Measurements from ENCODE around the gene RIMS4. TPM values are rescaled to one million over a fixed set of nuclear protein-coding genes. Genes with fewer than 3 reads are reported as not detected.

Gene RIMS4
- total and polyA plus RNA-seq, 5 donors: 0.38 to 2.4 (median 1.2) TPM

- H3K9me3 ChIP-seq (ENCODE audit: control insufficient read depth, low read length): no peaks in the 10 kb centered on the region
- no peak overlapping the region for H3K27ac ChIP-seq (ENCODE audit: low read length)
- DNase-seq: no peak
- peaks cover 2% of the 10 kb centered on the region for H3K27me3 ChIP-seq (ENCODE audit: control insufficient read depth, insufficient read depth)
- WGBS: 67% methylated on average over 6 of the region's 6 CpGs
- no peak for ATAC-seq
- intact Hi-C loops (cut with DNase I): no loop called here
- H3K4me1 ChIP-seq (ENCODE audit: control insufficient read depth, insufficient read depth, low read length): no peaks in the 10 kb centered on the region
- no peak overlapping the region for H3K4me3 ChIP-seq (ENCODE audit: low read length)
These were observed 31.6 kb upstream of the RIMS4 start for GRCh38 chr20:44841955-44842354.

- Histone ChIP-seq H3K4me3 (ENCODE audit: low read length) (no peak overlapping the region), H3K27me3 (ENCODE audit: control insufficient read depth, insufficient read depth) (peaks cover 2% of the 10 kb centered on the region), H3K9me3 (ENCODE audit: control insufficient read depth, low read length) (no peaks in the 10 kb centered on the region), H3K27ac (ENCODE audit: low read length) (no peak overlapping the region), H3K4me1 (ENCODE audit: control insufficient read depth, insufficient read depth, low read length) (no peaks in the 10 kb centered on the region)
- DNase-seq (no peak), ATAC-seq (no peak)
- WGBS: 85% methylated on average over 5 of the region's 5 CpGs
- intact Hi-C loops (cut with DNase I): no loop called here
These were observed 30.5 kb upstream of the RIMS4 start for GRCh38 chr20:44840826-44841225.

GRCh38 chr20:44839481-44839880 is 29.1 kb upstream of the RIMS4 start:
- Histone ChIP-seq H3K9me3 (ENCODE audit: control insufficient read depth, low read length) (no peaks in the 10 kb centered on the region), H3K27me3 (ENCODE audit: control insufficient read depth, insufficient read depth) (peaks cover 2% of the 10 kb centered on the region), H3K4me3 (ENCODE audit: low read length) (no peak overlapping the region), H3K4me1 (ENCODE audit: control insufficient read depth, insufficient read depth, low read length) (no peaks in the 10 kb centered on the region), H3K27ac (ENCODE audit: low read length) (no peak overlapping the region)
- 79% methylated on average over 5 of the region's 5 CpGs for WGBS
- intact Hi-C loops (cut with DNase I): no loop called here
- DNase-seq (no peak), ATAC-seq (no peak)

GRCh38 chr20:44838521-44838920 is 28.2 kb upstream of the RIMS4 start:
- no peak for DNase-seq
- no peak for ATAC-seq
- intact Hi-C loops (cut with DNase I): no loop called here
- Histone ChIP-seq H3K27ac (ENCODE audit: low read length) (no peak overlapping the region), H3K4me3 (ENCODE audit: low read length) (no peak overlapping the region), H3K27me3 (ENCODE audit: control insufficient read depth, insufficient read depth) (peaks cover 2% of the 10 kb centered on the region), H3K9me3 (ENCODE audit: control insufficient read depth, low read length) (no peaks in the 10 kb centered on the region), H3K4me1 (ENCODE audit: control insufficient read depth, insufficient read depth, low read length) (no peaks in the 10 kb centered on the region)
- WGBS: 93% methylated on average over 1 of the region's 1 CpG

- WGBS: 29% methylated on average over 3 of the region's 3 CpGs
- H3K4me1 ChIP-seq (ENCODE audit: control insufficient read depth, insufficient read depth, low read length): no peaks in the 10 kb centered on the region
- peaks cover 2% of the 10 kb centered on the region for H3K27me3 ChIP-seq (ENCODE audit: control insufficient read depth, insufficient read depth)
- ATAC-seq: no peak
- no peak overlapping the region for H3K27ac ChIP-seq (ENCODE audit: low read length)
- DNase-seq: no peak
- H3K9me3 ChIP-seq (ENCODE audit: control insufficient read depth, low read length): no peaks in the 10 kb centered on the region
- H3K4me3 ChIP-seq (ENCODE audit: low read length): no peak overlapping the region
- intact Hi-C loops (cut with DNase I): no loop called here
These were observed 27.6 kb upstream of the RIMS4 start for GRCh38 chr20:44837946-44838345.

GRCh38 chr20:44836601-44837120 is 26.3 kb upstream of the RIMS4 start:
- H3K4me3 ChIP-seq (ENCODE audit: low read length): no peak overlapping the region
- H3K4me1 ChIP-seq (ENCODE audit: control insufficient read depth, insufficient read depth, low read length): no peaks in the 10 kb centered on the region
- intact Hi-C loops (cut with DNase I): no loop called here
- no peaks in the 10 kb centered on the region for H3K9me3 ChIP-seq (ENCODE audit: control insufficient read depth, low read length)
- H3K27ac ChIP-seq (ENCODE audit: low read length): no peak overlapping the region
- no peak for ATAC-seq
- 87% methylated on average over 12 of the region's 12 CpGs for WGBS
- H3K27me3 ChIP-seq (ENCODE audit: control insufficient read depth, insufficient read depth): peaks cover 2% of the 10 kb centered on the region
- DNase-seq: no peak

- Histone ChIP-seq H3K27ac (ENCODE audit: low read length) (no peak overlapping the region), H3K27me3 (ENCODE audit: control insufficient read depth, insufficient read depth) (peaks cover 2% of the 10 kb centered on the region), H3K4me1 (ENCODE audit: control insufficient read depth, insufficient read depth, low read length) (no peaks in the 10 kb centered on the region), H3K4me3 (ENCODE audit: low read length) (no peak overlapping the region), H3K9me3 (ENCODE audit: control insufficient read depth, low read length) (no peaks in the 10 kb centered on the region)
- WGBS: 64% methylated on average over 7 of the region's 7 CpGs
- intact Hi-C loops (cut with DNase I): no loop called here
- no peak for DNase-seq
- ATAC-seq: no peak
These were observed 25.4 kb upstream of the RIMS4 start for GRCh38 chr20:44835661-44836221.

- ATAC-seq: no peak
- no peaks in the 10 kb centered on the region for H3K9me3 ChIP-seq (ENCODE audit: control insufficient read depth, low read length)
- DNase-seq: no peak
- intact Hi-C loops (cut with DNase I): no loop called here
- H3K27ac ChIP-seq (ENCODE audit: low read length): no peak overlapping the region
- WGBS: 13% methylated on average over 1 of the region's 1 CpG
- no peaks in the 10 kb centered on the region for H3K4me1 ChIP-seq (ENCODE audit: control insufficient read depth, insufficient read depth, low read length)
- H3K27me3 ChIP-seq (ENCODE audit: control insufficient read depth, insufficient read depth): peaks cover 2% of the 10 kb centered on the region
- no peak overlapping the region for H3K4me3 ChIP-seq (ENCODE audit: low read length)
These were observed 24.8 kb upstream of the RIMS4 start for GRCh38 chr20:44835116-44835515.

- no peak overlapping the region for H3K4me3 ChIP-seq (ENCODE audit: low read length)
- H3K9me3 ChIP-seq (ENCODE audit: control insufficient read depth, low read length): no peaks in the 10 kb centered on the region
- ATAC-seq (no peak), DNase-seq (no peak)
- H3K27ac ChIP-seq (ENCODE audit: low read length): no peak overlapping the region
- 60% methylated on average over 2 of the region's 2 CpGs for WGBS
- H3K27me3 ChIP-seq (ENCODE audit: control insufficient read depth, insufficient read depth): peaks cover 1% of the 10 kb centered on the region
- H3K4me1 ChIP-seq (ENCODE audit: control insufficient read depth, insufficient read depth, low read length): no peaks in the 10 kb centered on the region
- intact Hi-C loops (cut with DNase I): no loop called here
These were observed 24.3 kb upstream of the RIMS4 start for GRCh38 chr20:44834693-44835092.

GRCh38 chr20:44833437-44833836 is 23.1 kb upstream of the RIMS4 start:
- intact Hi-C loops (cut with DNase I): no loop called here
- Histone ChIP-seq H3K4me3 (ENCODE audit: low read length) (no peak overlapping the region), H3K9me3 (ENCODE audit: control insufficient read depth, low read length) (no peaks in the 10 kb centered on the region), H3K4me1 (ENCODE audit: control insufficient read depth, insufficient read depth, low read length) (no peaks in the 10 kb centered on the region), H3K27ac (ENCODE audit: low read length) (no peak overlapping the region), H3K27me3 (ENCODE audit: control insufficient read depth, insufficient read depth) (no peaks in the 10 kb centered on the region)
- DNase-seq (no peak), ATAC-seq (no peak)
- 87% methylated on average over 1 of the region's 1 CpG for WGBS

- ATAC-seq (no peak), DNase-seq (no peak)
- H3K9me3 ChIP-seq (ENCODE audit: control insufficient read depth, low read length): no peaks in the 10 kb centered on the region
- H3K4me3 ChIP-seq (ENCODE audit: low read length): no peak overlapping the region
- H3K4me1 ChIP-seq (ENCODE audit: control insufficient read depth, insufficient read depth, low read length): no peaks in the 10 kb centered on the region
- 28% methylated on average over 3 of the region's 3 CpGs for WGBS
- no peak overlapping the region for H3K27ac ChIP-seq (ENCODE audit: low read length)
- no peaks in the 10 kb centered on the region for H3K27me3 ChIP-seq (ENCODE audit: control insufficient read depth, insufficient read depth)
- intact Hi-C loops (cut with DNase I): no loop called here
These were observed 22.4 kb upstream of the RIMS4 start for GRCh38 chr20:44832724-44833123.

- no peak overlapping the region for H3K4me3 ChIP-seq (ENCODE audit: low read length)
- no peaks in the 10 kb centered on the region for H3K27me3 ChIP-seq (ENCODE audit: control insufficient read depth, insufficient read depth)
- 67% methylated on average over 1 of the region's 1 CpG for WGBS
- DNase-seq: no peak
- ATAC-seq: no peak
- intact Hi-C loops (cut with DNase I): no loop called here
- no peak overlapping the region for H3K27ac ChIP-seq (ENCODE audit: low read length)
- H3K9me3 ChIP-seq (ENCODE audit: control insufficient read depth, low read length): no peaks in the 10 kb centered on the region
- no peaks in the 10 kb centered on the region for H3K4me1 ChIP-seq (ENCODE audit: control insufficient read depth, insufficient read depth, low read length)
These were observed 20.6 kb upstream of the RIMS4 start for GRCh38 chr20:44830995-44831394.
